ENCODE results near the gene NEMP1.
A peak's percentile ranks its signal among the peaks of the same experiment; 100 is the strongest.
"Not testable (repeated sequence)": the region's sequence is repeated elsewhere in the genome, so short reads cannot be mapped to it uniquely, and the experiment has no call there.

The NEMP1 gene

DNA sequence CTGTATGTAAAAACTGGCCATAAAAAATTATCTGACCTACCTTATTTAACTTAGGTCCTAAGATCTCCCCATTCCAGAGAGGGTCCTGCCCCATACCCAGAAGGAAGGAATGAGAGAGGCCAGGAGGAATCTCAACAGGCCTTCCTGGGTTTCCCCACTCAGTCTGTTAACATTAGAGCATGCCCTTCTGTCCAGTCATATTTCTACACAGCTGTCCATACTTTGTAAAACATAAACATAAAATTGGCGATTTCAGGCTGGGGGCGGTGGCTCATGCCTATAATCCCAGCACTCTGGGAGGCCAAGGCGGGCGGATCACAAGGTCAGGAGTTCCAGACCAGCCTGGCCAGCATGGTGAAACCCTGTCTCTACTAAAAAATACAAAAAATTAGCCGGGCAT lies 56.3 kb downstream of the NEMP1 start:
- DNase-seq: not testable (repeated sequence)

DNA sequence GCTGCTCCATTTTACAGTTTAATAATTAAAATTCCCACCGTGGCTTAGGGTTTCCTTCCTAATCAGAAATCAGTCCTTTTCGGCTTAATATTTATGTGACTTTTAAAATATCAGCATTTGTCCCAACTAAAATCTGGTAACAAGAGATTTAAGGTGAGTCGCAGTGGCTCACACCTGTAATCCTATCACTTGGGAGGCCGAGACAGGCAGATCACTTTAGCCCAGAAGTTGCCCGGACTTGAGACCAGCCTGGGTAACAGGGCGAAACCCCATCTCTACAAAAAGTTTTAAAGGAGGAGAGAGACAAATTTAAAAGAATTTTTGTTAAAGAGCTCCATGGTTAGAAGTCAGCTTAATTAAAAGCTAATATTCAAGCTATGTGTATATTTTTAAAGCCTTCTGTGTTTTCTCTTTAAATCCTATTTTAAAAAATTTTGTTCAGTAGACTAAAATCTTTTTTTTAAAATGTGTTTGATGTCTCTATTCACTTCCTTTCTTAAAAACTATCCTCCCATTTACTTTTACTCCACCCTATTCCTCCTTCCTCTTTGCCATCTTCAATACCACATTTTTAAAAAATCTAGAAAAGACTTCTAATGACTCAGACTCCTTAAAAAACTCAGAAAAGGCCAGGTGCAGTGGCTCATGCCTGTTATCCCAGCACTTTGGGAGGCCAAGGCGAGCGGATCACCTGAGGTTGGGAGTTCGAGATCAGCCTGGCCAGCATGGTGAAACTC lies 58.4 kb downstream of the NEMP1 start:
- DNase-seq: no peak

DNA sequence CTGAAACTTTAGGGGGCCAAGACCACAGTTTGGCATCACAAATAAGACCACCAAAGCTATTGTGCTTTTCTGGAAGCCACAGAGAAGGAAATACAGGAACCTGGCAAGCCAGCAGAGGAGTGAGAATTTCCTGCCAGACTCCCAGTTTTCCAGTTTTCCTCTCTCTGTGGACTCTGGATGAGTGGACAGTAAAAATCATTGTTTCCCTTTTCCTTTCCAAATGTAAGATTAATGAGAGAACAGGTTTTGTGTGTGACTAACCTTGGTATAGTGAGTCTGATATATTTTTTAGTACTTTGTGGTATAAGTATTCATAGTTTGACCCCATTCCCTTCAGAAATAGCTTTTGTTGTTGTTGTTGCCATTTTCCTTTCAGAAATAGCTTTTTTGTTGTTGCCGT lies 59.7 kb downstream of the NEMP1 start:
- DNase-seq: no peak

DNA sequence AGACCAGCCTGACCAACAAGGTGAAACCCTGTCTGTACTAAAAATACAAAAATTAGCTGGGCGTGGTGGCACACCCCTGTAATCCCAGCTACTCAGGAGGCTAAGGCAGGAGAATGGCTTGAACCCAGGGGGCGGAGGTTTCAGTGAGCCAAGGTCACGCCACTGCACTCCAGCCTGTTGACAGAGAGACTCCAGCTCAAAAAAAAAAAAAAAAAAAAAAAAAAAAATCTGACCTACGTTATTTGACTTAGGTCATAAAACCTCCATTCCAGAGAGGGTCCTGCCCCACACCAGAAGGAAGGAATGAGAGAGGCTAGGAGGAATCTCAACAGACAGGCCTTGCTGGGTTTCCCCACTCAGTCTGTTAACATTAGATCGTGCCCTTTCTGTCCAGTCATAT lies 60.2 kb downstream of the NEMP1 start:
- DNase-seq: not testable (repeated sequence)

DNA sequence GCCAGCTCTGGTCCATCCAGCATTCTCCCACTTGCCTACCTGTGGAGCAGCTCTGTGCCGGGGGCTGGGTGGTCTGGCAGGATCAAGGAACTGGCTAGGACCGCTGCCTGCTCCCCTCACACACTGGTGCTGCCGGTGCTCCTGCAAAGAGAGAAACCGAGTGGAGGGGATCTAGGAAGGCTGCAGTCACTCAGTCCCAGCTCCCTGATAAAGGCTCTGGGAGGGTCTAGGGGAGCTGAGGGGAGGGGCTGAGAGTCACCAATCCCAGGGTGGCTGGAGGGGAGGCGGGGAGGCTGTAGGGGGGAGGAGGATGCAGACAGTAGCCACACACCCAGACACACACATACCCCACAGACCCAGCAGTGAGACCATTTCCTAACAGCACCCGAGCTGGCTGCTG lies 62.2 kb downstream of the NEMP1 start, which contains the start of gene TAC3:
TSS of gene TAC3 (minus strand) at position 182 of the 400 bp plus-strand sequence. CDS start 732 bp downstream, outside the sequence.
- DNase-seq: no peak

DNA sequence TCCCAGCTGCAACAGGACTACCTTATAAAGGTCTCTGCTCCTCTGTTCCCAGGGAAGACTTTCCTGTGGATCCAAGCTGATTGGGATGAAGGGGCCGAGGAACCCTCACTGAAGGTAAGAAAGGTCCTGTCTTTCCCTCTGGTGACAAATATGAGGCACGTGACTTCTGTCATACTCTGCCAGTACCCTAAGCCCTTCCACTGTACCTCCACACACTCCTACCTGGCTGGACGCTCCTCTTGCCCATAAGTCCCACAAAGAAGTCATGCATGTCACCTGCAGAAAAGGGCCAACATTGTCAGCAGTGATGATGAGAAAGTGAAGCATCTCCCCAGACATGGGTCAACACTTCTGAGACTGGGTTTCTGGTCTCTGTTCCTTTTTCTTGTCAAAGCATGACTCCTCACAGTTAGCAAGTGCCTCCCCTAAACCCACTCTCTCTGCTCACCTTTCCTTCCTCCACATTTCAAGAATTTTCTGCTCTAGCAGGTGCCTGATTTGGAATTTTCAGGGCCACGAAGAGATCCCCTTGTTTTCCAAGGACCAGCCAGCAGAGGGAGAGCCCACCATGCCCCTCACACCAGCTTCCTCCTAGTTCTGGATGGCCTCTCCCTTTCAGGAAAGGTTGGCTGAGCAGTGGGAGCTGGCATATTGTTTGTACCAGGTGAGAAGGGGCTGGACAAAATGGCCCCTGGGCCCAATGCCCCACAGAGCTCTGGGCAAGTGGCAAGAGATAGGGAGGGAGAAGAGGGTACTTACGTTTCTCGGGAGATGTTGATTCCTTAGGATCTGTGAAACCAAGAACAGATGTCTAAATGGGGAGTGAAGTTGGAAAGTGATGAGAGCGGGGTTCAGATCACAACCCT lies 65.8 kb downstream of the NEMP1 start:
- no peak for DNase-seq

DNA sequence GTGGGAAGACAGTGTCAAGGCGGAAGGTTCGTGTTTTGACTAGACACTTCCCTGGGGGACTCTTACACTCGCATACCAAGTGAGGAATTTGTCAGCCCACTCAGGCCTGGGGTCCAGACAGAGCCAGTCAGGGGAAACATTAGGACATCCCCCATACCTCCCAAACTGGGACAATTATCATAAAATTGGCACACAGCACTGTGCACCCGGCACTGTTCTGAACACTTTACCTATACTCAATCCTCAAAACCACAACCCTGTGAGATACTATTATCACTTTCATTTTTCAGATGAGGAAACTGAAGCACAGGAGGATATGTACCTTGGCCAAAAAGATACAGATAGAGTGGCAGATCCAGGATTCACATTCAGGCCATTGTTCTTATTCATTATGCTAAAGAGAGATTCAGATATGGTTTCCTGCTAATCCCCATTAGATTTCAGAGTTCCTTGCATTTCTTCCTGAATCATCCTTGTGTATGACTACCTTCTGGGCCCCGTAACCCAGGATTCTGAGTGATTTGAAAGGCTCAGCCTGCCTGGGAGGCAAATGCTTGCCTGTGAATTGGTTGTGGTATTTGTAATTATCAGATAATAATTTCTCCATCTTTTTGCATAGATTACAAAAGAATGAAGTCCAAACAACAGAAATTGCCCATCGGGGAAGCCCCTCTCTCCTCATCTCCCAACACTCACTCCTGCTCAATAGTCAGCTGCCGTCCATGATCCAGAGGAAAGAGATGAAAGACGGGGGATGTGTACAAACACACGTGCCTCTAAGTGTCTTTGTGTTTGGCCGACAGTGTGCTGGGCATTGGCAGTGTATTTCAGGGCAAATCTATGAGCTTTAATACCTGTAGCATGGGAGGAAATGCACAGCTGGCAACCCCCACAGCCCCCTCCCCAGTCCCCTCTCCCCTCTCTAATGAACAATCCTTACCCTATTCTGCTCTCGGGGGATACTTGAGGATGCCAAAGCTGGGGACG lies 66.9 kb downstream of the NEMP1 start:
- no peak for DNase-seq

DNA sequence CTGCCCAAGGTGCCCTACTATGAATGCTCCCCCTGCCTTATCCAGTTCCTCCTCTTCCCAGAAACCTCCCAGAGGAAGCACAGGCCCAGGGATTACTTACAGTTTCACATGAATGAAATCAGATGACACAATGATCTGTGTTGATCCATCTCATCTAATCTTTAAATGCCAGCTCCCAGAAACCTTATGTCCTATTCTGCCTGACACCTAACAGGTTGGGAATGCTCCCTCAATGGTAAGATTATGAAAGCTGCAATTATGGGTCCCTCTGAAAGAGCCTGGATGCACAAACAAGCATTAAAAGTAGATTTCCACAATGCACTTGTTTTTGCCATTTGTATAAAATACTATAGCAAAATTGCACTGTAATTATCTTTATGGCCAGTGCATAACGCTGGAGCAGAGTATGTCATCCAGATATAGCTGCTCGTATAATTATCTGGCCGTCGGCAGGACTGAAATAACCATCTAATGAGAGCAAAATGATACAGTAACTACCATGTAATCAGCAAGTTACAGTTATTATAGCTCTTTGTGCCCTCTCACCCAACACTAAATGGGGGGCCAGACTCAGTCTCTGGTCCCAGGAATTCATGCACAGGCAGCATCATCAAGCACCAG lies 67.9 kb downstream of the NEMP1 start:
- DNase-seq: no peak

DNA sequence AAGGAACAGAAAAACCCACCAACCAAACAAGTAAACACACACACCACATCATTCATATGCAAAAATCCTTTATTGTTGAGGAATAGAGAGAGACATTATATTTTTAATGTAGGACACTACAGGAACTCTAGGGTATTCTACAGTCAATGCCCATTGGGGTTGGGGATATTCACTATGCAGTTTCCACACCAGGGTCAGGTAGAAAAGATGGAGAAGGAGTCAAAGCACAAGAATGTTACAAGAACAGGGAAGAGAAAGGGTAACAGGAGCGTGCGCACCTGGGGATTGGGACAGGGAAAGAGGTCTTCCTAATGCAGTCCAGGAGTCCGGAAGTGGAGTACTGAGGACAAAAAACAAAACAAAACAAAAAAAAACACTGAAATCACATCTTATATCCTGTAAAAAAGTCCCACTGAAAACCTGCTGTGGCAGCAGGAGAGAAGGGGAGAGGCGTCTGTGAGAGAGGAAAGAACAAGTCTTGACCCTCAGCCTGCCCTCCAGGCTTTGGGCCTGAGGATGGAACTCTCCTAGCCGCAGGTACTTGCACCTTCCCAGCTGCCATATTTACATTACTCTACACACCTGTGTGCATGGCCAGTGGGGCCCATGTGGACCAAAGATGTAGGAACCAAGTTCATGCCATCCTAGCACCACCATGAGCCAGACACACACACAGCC lies 68.5 kb downstream of the NEMP1 start:
- DNase-seq: no peak

DNA sequence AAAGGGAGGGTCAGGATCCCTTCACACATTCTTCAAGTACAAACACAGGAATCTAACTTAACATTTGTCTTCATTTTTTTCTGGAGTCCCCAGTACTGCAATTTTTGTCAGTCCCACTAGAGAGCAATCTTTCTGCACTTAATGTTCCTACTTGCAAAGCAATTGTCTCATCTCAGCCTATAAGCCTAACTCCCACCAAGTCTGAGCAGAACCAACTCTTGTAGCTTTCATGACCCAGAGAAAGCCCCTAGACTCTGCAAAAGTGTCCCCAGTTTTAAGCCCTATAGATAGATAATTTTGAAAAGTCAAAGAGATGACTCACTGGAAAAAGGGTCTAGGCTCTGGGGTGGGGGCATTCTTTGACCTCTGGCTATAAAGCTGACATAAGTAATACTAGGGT lies 70.4 kb downstream of the NEMP1 start:
- DNase-seq: no peak

DNA sequence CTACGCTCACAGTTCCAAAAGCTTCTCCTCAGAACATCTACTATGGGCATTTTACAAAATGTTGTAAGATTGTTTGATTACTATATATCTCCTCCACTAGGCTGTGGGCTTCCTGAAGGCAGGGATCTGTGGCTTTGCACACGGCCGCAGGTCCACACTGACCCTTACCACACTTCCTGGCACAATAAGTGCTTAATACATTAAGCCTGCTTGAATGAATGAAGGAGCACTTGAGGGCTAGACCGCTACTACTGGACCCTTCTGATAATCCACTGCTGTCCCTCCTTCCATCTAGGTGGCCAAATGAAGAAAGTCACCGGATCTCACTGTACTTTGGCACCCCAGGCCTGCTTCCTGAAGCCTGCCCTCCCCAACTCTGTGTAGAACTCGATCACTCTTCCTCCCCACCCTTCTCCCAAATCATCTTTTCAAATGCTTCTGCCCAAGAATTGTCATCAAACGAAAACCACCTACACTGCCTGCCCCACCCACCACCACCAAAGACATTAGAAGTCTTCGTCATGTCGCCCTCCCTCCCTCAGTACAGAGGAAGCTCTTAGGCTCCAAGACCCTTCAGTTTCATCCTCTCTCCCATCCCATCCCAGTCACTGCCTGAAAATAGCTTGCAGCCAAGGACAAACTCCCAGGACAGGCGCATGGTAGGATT lies 71.6 kb downstream of the NEMP1 start:
- no peak for DNase-seq

DNA sequence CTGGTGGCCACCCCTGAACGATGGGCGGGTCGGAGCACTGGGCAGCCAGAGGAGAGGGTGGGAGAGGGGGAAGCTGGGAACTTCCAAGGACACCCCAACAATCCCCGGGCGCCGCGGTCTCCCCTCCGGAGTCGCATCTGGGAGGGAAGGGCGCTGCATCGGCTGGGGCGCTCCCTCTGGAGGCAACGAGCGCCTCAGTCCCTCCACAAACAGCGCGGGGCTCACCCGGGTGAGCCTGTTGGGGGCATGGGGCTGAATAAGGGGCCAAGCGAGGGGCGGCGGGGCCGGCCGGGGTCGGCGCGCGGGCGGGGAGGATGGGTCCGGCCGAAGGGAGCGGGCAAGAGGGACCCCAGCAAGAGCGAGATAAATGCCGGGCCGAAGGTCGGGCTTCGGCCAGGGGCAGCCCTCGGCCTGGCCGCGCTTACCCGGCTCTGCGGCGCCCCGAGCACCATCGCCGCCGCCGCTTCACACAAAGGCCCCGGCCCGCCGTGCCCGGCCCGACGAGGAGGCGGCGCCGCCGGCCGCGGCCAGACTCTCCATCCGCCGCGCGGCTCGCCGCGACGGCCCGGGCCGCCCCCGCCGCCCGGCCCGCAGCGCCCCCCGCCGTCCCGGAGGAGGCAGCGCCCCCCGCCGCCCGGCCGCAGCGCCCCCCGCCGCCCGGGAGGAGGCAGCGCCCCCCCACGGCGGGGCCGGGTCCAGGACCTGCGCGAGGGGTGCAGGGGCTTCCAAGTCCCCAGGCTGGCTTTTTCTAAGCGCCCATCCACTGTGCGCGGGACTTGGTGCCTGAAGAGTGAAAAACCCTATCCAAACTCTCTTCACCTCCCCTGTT lies 72.4 kb downstream of the NEMP1 start, which contains the start of gene ZBTB39:
TSS of gene ZBTB39 (minus strand) at position 567 of the 829 bp plus-strand sequence. CDS start 1,629 bp downstream, outside the sequence.
- DNase-seq: peak; percentile 51
